ENCODE data around the gene DUOXA1. TPM values are rescaled to one million over a fixed set of nuclear protein-coding genes. Genes with fewer than 3 reads are reported as not detected.

The DUOXA1 gene
- total and polyA plus RNA-seq, 9 of the 15 experiments (the other 6 are each of a cell fraction or from before 2014, with no cell fraction given) = 0.17 to 0.74 (median 0.24) TPM; not detected in 6

- CTCF ChIA-PET (ENCODE audit: low intra/inter-chr PET ratio) = interaction anchor here (3.0 kb wide), 1 partner anchor 290 kb away, joined by 14 read pairs; no protein-coding TSS in a partner anchor
- H3K27ac ChIP-seq (ENCODE audit: extremely low read depth, low read depth, low read length) = peak overlapping the region; percentile 73
- H3K27me3 ChIP-seq (ENCODE audit: control insufficient read depth in 2 of 2, insufficient read depth in 2 of 2, low read length in 2 of 2) = no peaks in the 10 kb centered on the region
- no peaks in the 10 kb centered on the region for H3K36me3 ChIP-seq (ENCODE audit: control insufficient read depth, insufficient read depth, low read length)
- H3K4me1 ChIP-seq (replicated peaks in 1 of 2; ENCODE audit: control insufficient read depth in 2 of 2, insufficient read depth in 2 of 2, low read length in 2 of 2) = peaks cover 31 to 45% of the 10 kb centered on the region in 2 experiments
- DNase-seq (ENCODE audit: extremely low read depth in 1 of 4, low spot score in 3 of 4) (no peak), ATAC-seq (no peak), FAIRE-seq (no peak)
- no peaks in the 10 kb centered on the region for H4K20me1 ChIP-seq (replicated peaks; ENCODE audit: control insufficient read depth, insufficient read depth, low read length)
- TF ChIP-seq TSC22D4 (tag; IDR thresholded peaks at IDR 0.05) (no peak), NRF1 (conservative IDR thresholded peaks at IDR 0.05 in 1 of 2, IDR thresholded peaks at IDR 0.05 in 1 of 2) (no peak), PRDM10 (IDR thresholded peaks at IDR 0.05; ENCODE audit: partially characterized antibody) (peak; percentile 10)
- H3K9me3 ChIP-seq (replicated peaks; ENCODE audit: control insufficient read depth, insufficient read depth, low read depth, low read length) = no peaks in the 10 kb centered on the region
- POLR2A ChIA-PET = interaction anchor here (0.6 to 2.7 kb wide), 7 partner anchors 8 to 132 kb away, joined by 3 to 12 read pairs (median 5); no protein-coding TSS in a partner anchor
- intact Hi-C loops (cut with micrococcal nuclease) = loop anchor here (10.0 kb wide), 1 partner anchor 447 kb away; no protein-coding TSS in a partner anchor
- H3K79me2 ChIP-seq (ENCODE audit: control insufficient read depth, insufficient read depth, low read length) = peaks cover 3% of the 10 kb centered on the region; the same call in 1 of the 3 replicates
- peak overlapping the region; percentile 95 for H2AFZ ChIP-seq (ENCODE audit: low read depth, low read length)
- H3K4me2 ChIP-seq (ENCODE audit: insufficient read depth, low read length) = no peak overlapping the region; the same call in 1 of the 2 replicates
- peak overlapping the region; percentile 82 to 97 for H3K9ac ChIP-seq (ENCODE audit: insufficient read depth in 1 of 2, low read depth in 2 of 2, low read length in 2 of 2)
- WGBS (ENCODE audit: insufficient coverage, low coverage, missing lambda C conversion rate) = 74% methylated on average over 4 of the region's 4 CpGs
- BruUV-seq (replicated peaks) = no TSS peak
- no peaks in the 10 kb centered on the region for H3K9me1 ChIP-seq (ENCODE audit: control insufficient read depth, insufficient read depth, low read length)
- in situ Hi-C loops (cut with MboI) = no loop called here
- H3K4me3 ChIP-seq = no peak overlapping the region
Measured at GRCh38 chr15:45168286-45168685, 38.6 kb upstream of the DUOXA1 start.
